G401 (cell line): ENCODE measurements around the gene GAL3ST1. TPM values are rescaled to one million over a fixed set of nuclear protein-coding genes. Genes with fewer than 3 reads are reported as not detected.
"Not testable (repeated sequence)": the region's sequence is repeated elsewhere in the genome, so short reads cannot be mapped to it uniquely, and the experiment has no call there.

Experiments used
- DNase-seq: peaks from one replicate; pipeline ENCODE4 v3.0.0-alpha.2; 2015; ENCODE audit warnings: low spot score
- in situ Hi-C: cut with HindIII; loops from 2 replicates; pipeline ENCODE4 v1.10.0; 2016; ENCODE audit warnings: low sequenced_read_pairs, mixed read lengths
- total RNA-seq: library from RNA; depleted of rRNA; stranded (reverse); fragments of >200 nt; shearing (Covaris generic); gene quantifications from 2 replicates; pipeline ENCODE4 v1.2.3, GENCODE V29; 2014

Gene GAL3ST1
- total RNA-seq, 1 experiment from 2014 or later: not detected

DNA sequence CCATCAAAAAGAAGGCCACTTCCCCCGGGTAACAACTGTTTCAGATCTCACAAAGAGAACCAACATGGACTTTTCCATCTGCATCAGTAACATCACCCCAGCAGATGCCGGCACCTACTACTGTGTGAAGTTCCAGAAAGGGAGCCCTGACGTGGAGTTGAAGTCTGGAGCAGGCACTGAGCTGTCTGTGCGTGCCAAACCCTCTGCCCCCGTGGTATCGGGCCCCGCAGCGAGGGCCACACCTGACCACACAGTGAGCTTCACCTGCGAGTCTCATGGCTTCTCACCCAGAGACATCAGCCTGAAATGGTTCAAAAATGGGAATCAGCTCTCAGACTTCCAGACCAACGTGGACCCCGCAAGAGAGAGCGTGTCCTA is 31.7 kb downstream of the GAL3ST1 start:
- in situ Hi-C loops: no loop called here
- no peak for DNase-seq

DNA sequence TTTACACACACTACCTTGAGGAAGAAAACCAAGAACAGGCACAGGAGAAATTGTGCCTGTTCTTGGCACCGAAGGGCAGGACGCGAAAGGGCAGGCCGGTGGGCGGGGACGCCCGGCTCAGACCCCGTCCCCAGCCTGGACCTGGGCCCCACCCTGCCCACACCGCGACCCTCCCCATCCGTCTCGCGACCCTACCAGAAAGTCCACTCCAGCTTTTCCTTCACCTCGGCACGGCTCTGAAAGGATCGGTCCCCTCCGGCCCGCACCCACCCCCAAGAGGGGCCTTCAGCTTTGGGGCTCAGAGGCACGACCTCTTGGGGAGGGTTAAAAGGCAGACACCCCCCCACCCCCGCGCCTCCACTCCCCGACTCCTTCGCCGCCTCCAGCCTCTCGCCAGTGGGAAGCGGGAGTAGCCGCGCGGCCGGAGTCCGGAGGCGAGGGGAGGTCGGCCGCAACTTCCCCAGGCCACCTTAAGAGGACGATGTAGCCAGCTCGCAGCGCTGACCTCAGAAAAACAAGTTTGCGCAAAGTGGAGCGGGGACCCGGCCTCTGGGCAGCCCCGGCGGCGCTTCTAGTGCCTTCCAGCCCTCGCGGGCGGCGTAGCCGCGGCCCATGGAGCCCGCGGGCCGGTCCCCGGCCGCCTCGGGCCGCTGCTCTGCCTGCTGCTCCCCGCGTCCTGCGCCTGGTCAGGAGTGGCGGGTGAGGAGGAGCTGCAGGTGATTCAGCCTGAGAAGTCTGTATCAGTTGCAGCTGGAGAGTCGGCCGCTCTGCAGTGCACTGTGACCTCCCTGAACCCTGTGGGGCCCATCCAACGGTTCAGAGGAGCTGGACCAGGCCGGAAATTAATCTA is 32.3 kb downstream of the GAL3ST1 start:
- in situ Hi-C loops: no loop called here
- DNase-seq: no peak

DNA sequence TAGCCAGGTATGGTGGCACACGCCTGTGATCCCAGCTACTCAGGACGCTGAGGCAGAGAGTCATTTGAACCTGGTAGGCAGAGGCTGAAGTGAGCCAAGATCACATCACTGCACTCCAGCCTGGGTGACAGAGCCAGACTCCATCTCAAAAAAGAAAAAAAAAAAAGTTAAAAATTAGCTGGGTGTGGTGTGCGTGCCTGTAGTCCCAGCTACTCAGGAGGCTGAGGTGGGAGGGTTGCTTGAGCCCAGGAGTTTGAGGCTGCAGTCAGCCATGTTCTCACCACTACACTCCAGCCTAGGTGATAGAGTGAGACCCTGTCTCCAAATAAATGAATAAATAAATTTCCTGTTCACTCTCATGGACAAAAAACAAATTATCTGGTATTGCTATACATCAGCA is 33.0 kb downstream of the GAL3ST1 start:
- in situ Hi-C loops: not testable (repeated sequence)

DNA sequence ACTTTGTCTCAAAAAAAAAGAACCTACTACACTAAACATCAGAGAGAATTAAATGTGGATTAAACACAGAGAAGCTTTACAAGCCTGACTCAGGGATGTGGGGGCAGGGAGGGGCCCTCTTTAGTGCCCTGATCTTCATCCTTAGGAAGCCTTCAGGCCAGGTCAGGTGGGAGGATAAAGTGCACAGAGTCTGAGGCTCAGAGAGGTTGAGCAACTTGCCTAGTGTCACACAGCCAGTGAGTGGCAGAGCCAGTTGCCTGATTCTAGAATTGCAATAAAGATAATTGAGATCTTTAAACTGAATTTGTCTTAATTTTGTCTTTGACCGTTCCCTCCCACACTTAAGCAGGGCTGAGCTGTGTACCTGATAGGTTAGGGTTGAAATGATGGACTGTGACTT is 35.1 kb downstream of the GAL3ST1 start:
- in situ Hi-C loops: no loop called here
- DNase-seq: no peak

More for the DNA sequence above, 33.0 kb downstream of the GAL3ST1 start:
- not testable (repeated sequence) for DNase-seq

DNA sequence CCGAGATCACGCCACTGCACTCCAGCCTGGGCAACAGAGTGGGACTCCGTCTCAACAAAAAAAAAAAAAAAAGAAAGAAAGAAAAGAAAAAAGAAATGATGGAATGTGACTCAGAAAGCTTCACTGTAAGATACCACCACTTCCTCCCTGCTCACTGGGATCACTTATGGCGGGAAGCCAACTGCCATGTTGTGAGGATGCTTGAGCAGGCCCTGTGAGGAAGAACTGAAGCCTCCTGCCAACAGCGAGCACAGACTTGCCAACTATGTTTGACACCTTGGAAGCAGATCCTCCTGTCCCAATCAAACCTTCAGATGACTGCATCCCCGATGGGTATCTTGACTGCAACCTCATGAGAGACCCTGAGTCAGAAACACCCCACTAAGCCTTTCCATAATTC is 36.2 kb downstream of the GAL3ST1 start:
- DNase-seq: no peak
- in situ Hi-C loops: no loop called here

DNA sequence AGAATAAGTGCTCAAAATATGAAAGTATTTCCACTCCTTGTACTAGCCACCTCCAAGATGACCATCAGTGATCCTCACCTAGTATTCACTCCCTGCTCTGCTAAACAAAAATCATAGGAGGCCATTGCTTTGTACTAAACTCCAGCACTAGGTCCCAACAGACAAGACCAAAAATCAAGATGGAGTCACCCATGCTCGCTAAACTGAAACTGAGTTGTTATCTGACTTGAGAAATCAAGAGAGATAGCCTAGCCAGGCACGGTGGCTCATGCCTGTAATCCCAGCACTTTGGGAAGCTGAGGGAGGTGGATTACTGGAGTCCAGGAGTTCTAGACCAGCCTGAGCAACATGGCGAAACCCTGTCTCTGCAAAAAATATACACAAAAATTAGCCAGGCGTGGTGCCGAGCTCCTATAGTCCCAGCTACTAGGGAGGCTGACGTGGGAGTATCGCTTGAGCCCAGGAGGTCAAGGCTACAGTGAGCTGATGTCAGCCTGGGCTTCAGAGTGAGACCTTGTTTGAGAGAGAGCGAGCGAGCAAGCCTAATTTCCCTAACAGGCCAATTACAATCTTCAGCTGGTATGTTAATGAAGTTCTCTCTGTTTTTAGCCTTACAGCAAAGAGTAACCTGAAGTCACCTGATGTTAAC is 37.3 kb downstream of the GAL3ST1 start:
- in situ Hi-C loops: no loop called here
- DNase-seq: no peak

DNA sequence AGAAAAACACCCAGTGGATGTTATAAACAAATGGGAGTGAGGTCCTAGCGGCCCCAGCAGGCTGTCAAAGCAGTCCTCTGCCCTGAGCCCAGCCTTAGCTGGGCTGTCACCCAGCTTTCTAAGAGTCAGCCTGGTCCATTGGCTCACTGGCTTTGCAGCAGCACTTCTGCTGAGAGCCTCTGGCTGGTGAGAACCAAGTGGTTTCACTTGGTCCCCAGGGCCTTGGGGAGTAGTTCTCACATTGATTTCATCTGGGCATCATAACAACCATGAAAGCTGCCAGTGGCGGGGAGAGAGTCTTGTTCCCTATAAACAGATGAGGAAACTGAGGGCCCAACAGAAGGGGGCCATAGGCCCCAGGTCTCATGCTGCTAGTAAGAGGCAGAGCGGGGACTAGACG is 39.3 kb downstream of the GAL3ST1 start:
- in situ Hi-C loops: no loop called here
- no peak for DNase-seq

DNA sequence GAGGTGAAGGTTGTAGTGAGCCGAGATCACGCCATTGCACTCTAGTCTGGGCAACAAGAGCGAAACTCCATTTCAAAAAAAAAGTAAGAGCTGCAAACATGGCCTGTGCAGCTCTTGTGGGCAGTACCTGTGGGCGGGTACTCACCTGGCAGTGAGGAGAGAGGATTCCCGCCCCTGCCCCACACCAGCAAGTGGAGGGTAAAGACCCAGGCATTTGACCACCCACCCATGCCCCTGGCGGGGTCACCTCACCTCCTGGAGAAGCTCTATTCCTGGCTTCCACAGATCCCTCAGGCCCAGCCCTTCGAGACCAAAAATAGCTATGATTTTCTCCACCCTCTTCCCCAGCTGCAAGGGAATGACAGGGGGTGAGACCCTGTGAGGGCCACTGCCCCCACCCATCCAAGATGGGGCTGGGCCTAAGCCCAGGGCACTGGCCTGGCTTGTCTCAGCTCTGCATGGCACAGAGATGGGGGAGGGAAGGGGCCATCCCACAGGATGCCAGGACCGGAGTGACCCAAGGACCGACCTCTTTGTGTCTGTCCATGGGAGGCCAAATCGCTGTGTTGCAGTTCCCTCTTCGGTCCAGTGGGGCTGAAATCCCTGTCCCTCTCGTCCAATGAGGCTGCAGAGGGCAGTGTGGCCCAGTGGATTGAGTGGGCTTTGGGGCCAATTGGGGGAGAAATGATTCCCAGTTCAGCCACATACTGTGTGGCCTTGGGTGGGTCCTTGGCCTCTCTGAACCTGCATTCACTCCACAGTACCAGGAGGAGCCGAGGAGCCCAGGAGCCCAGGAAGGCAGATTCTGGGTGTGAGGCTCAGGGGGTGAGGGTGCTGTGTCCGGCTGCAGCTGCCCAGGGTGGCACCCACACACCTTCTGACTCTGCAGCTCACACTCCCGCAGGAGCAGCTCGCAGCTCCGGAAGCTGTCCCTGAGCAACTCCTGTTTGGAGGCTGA is 42.5 kb downstream of the GAL3ST1 start:
- DNase-seq: no peak
- in situ Hi-C loops: no loop called here

DNA sequence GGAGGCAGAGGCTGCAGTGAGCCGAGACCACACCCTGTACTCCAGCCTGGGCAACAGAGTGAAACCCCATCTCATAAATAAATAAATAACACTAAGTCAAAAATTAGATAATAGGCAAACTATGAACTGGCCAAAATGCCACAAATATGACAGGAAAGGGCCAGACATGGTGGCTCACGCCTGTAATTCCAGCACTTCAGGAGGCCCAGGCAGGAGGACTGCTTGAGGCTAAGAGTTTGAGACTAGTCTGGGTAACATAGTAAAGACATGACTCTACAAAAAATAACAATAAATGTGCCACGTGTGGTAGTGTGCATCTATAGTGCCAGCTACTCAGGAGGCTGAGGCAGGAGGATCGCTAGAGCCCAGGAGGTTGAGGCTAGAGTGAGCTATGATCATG is 47.8 kb downstream of the GAL3ST1 start:
- in situ Hi-C loops: no loop called here
- no peak for DNase-seq

DNA sequence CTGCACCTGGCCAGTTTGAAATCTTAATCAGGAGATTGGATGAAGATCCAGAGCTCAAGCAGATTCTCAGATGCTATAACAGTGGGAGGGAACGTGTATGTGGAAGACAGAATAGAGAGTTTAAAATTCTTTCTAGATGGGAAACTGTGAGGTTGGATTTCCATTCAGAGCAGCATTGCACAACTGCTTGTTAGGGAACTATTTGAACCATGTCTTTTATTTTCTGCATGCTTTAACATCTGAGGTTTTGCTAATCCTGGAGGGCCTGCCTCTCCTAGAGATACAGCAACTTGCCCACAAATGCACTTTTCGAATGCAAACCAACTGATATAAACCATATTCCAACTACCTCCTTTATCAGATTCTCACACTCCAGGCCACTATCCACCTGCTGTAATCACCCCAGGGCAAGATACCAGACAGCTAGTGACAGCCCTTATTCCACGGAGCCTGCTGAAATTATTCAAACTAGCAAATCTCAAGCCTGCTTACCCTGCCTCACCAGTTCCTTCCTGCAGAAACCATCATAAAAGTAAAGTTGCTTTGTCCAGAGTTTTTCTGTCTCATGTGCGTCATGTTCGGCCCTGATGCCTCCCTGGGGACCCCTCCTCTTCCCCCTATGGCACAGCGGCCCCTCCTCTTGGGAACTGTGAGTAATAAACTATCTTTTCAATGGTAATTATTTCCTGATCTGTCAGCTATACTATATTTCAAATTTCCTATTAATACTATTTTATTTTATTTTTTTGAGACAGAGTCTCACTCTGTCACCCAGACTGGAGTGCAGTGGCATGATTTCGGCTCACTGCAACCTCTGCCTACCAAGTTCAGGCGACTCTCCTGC is 50.6 kb downstream of the GAL3ST1 start:
- DNase-seq: no peak
- in situ Hi-C loops: no loop called here

DNA sequence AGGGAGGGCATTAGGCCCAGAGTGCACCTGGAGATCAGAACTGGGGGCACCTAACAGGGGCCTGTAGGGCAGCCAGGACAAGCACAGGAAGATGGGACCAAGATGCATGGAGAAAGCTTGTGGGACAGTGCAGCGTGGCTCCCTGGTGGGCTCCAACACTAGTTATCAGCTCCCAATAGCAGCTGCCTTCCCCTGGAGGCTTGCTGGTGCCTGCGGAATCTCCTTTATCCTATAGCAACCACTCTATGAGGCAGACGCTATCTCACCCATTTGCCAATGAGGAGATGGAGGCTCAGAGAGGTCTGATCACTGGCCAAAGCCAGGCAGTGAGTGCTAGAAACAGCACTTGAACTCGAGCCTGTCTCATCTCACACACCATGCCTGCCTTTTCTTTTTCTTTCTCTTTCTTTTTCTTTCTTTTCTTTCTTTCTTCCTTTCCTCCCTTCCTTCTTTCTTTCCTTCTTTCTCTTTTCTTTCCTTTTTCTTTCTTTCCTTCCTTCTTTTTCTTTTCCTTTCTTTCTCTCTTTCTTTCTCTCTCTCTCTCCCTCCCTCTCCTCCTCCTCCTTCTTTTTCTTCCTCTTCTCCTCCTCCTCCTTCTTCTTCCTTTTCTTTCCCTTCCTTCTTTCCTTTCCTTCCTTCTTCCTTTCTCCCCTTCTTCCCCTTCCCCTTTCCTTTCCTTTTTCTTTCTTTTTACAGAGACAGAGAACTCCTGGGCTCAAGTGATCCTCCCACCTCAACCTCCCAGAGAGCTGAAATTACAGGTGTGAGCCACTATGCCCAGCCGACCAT is 52.9 kb downstream of the GAL3ST1 start:
- no peak for DNase-seq
- in situ Hi-C loops: no loop called here

DNA sequence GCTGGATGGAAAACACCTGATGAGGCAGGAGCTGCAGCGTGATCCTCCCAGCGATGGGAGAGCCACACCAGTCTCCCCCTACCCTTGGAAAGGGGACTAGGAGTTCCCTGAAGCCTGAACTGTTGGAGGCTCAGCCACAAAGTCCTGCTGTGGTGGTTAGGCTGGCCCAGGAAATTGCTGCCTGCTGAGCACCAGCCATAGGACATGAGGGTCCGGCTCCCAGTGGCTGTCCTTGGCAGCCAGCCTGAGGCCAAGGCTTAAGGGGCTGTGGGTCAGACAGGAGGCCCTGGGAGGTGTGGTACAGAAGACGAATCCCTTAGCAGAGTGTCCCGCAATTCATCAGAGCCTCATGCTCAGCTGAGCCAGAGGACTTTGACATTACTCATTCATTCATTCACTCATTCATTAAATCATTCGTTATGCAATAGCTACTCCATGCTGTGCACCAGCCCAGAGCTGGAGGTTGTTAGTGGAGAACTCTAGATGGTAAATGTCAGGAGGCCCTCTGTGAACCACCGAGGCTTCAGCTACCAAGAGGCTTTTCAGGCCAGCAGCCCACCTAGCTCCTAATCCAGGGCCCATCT is 54.5 kb downstream of the GAL3ST1 start:
- in situ Hi-C loops: no loop called here
- no peak for DNase-seq

DNA sequence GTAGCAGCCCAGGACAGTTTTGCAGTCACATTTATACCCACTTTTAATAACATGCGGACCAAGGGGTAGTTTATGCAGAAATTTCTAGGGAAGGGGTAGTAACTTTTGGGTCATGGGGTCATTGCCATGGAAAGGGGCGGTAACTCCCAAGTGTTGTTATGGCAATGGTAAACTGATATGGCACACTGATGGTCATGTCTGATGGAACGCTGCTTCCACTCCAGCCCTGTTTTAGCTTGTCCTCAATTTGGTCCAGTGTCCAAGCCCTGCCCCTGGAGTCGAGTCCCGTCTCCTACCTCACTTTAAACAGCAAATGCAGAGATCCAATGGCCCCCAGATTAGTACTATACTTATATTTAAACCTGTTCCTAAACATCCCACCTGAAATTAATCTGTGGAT is 57.7 kb downstream of the GAL3ST1 start:
- in situ Hi-C loops: no loop called here
- DNase-seq: no peak

DNA sequence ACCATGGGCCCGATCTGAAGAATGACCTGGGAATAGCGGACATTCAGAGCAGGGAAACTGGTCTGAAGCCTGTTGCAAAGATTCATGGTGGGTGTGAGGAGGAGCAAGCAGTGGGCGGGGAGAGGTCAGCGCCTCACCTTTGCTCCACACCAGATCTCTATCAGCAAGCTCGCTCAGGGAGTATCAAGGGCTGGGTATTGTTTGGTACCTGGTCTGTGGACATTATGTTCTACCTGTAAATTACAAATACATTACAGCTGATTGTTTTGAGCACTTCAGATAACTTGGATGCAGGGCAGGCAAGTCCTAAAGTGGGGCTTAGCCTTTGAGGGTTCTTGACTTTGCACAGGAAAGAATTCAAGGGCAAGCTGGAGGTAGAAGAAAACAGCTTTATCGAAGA is 58.2 kb downstream of the GAL3ST1 start:
- in situ Hi-C loops: no loop called here
- DNase-seq: no peak

DNA sequence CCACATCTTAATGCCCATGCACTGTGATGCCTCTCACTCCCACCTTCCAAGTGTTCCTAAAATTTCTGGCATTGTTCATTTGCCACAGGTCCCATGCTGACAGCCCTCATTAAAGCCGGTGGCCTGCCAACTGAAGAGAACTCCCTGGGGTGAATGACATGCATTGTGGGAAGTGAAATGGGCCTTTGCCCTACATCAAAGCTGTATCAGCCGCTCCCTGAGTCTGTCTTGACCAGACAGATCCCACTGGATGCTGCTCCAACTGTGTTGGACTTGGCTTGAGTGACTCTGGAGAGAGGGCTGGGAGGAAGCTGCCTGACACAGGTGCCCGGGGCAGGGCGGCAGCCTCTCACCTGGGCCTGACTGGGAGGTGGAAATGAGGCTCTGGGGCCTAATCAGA is 60.2 kb downstream of the GAL3ST1 start:
- in situ Hi-C loops: no loop called here
- DNase-seq: peak; percentile 51

DNA sequence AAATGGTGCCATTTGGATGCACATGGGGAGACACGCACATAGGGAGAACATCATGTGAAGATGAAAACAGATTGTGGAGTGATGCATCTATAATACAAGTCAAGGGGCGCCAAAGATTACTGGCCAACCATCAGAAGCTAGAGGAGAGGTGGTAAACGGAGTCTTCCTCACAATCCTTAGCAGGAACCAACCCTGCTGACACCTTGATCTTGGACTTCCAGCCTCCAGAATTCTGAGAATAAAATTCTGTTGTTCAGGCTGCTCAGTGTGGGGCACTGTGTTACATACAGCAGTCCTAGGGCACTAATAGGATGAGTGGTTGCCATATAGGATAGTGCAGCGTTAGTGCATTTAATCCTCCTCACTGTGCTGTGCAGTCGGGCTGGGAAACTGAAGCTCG is 61.0 kb downstream of the GAL3ST1 start:
- DNase-seq: no peak
- in situ Hi-C loops: no loop called here

DNA sequence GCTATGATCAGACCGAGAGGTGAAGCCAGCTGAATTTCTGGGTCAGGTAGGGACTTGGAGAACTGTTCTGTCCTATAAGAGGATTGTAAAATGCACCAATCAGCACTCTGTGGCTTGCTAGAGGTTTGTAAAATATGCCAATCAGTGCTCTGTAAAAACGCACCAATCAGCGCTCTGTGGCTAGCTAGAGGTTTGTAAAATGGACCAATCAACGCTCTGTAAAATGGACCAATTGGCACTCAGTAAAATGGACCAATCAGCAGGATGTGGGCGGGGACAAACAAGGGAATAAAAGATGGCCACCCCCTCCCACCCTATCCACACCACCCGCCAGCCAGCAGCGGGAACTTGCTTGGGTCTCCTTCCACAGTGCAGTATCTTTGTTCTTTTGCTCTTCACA is 62.6 kb downstream of the GAL3ST1 start:
- in situ Hi-C loops: no loop called here
- DNase-seq: no peak

DNA sequence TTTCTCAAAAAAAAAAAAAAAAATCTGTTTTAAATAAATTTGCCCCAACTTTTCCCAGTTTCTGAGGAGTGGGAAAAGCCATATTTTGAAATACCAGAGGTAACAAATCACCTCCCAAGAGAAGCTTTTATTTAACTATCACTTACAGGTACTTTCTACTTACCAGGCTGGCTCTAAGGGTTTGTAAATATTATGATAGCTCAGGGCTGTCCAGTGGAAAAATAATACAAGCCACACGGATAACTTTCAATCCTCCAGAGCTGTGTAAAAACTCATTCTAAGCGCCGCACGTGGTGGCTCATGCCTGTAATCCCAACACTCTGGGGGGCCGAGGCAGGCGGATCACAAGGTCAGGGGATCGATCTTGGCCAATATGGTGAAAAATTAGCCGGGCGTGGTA is 63.4 kb downstream of the GAL3ST1 start:
- in situ Hi-C loops: no loop called here
- no peak for DNase-seq
